ENCODE results near the gene SYT1.
"Not testable (repeated sequence)": the region's sequence is repeated elsewhere in the genome, so short reads cannot be mapped to it uniquely, and the experiment has no call there.

The SYT1 gene

GRCh38 chr12:79415321-79415720 is 550.7 kb downstream of the SYT1 start:
- DNase-seq: peak; percentile 70

- DNase-seq: peak; percentile 57
Observed at GRCh38 chr12:79415746-79416435, 551.3 kb downstream of the SYT1 start.

- DNase-seq: peak; percentile 98
Observed at GRCh38 chr12:79420146-79420618, 555.6 kb downstream of the SYT1 start.

GRCh38 chr12:79421236-79421740 is 556.7 kb downstream of the SYT1 start:
- DNase-seq: no peak

GRCh38 chr12:79422060-79422812 is 557.7 kb downstream of the SYT1 start:
- no peak for DNase-seq

- DNase-seq: no peak
Observed at GRCh38 chr12:79423560-79423959, 559.0 kb downstream of the SYT1 start.

- peak; percentile 95 for DNase-seq
Observed at GRCh38 chr12:79424109-79424721, 559.6 kb downstream of the SYT1 start.

GRCh38 chr12:79426121-79426520 is 561.5 kb downstream of the SYT1 start:
- DNase-seq: peak; percentile 34

GRCh38 chr12:79426744-79427143 is 562.2 kb downstream of the SYT1 start:
- DNase-seq: not testable (repeated sequence)

GRCh38 chr12:79433465-79434072 is 569.0 kb downstream of the SYT1 start:
- no peak for DNase-seq

- no peak for DNase-seq
Observed at GRCh38 chr12:79434561-79434960, 570.0 kb downstream of the SYT1 start.

- DNase-seq: no peak
Observed at GRCh38 chr12:79435742-79436141, 571.2 kb downstream of the SYT1 start.

- no peak for DNase-seq
Observed at GRCh38 chr12:79438480-79439174, 574.1 kb downstream of the SYT1 start.

GRCh38 chr12:79439175-79439825 is 574.7 kb downstream of the SYT1 start:
- no peak for DNase-seq

- no peak for DNase-seq
Observed at GRCh38 chr12:79441534-79441933, 577.0 kb downstream of the SYT1 start.

- no peak for DNase-seq
Observed at GRCh38 chr12:79442396-79442795, 577.8 kb downstream of the SYT1 start.

GRCh38 chr12:79444089-79444488 is 579.5 kb downstream of the SYT1 start:
- DNase-seq: peak; percentile 52

GRCh38 chr12:79448816-79449215 is 584.2 kb downstream of the SYT1 start:
- DNase-seq: no peak

- no peak for DNase-seq
Observed at GRCh38 chr12:79451365-79451764, 586.8 kb downstream of the SYT1 start.

- peak; percentile 89 for DNase-seq
Observed at GRCh38 chr12:79451978-79452377, 587.4 kb downstream of the SYT1 start.

- DNase-seq: no peak
Observed at GRCh38 chr12:79452906-79453305, 588.3 kb downstream of the SYT1 start.

- no peak for DNase-seq
Observed at GRCh38 chr12:79453820-79454219, 589.2 kb downstream of the SYT1 start.

All from fibroblast of skin of right quadriceps (primary cell).